Measurements from ENCODE around the gene TCHHL1. TPM values are rescaled to one million over a fixed set of nuclear protein-coding genes. Genes with fewer than 3 reads are reported as not detected.

Gene TCHHL1
- total and polyA plus RNA-seq, 9 of the 15 experiments (the other 6 are each of a cell fraction or from before 2014, with no cell fraction given) = not detected

GRCh38 chr1:152036267-152037216 is 52.3 kb downstream of the TCHHL1 start, which contains the start of gene S100A11 (continued):
- TF ChIP-seq MAZ (CRISPR knock-in tag; conservative IDR thresholded peaks at IDR 0.05 in 1 of 2, IDR thresholded peaks at IDR 0.05 in 1 of 2) = peak; percentile 38 to 79; a peak in 3 of 4 replicates
- no peak for TF ChIP-seq KAT2B (IDR thresholded peaks at IDR 0.05; ENCODE audit: low read depth, low read length)
- TF ChIP-seq ZNF175 (CRISPR knock-in tag; IDR thresholded peaks at IDR 0.05; ENCODE audit: low read depth) = 0 out of 2 replicates have a peak, but pooled peaks have one; percentile 15
- peak; percentile 86 for TF ChIP-seq TBP (optimal IDR thresholded peaks at IDR 0.05; ENCODE audit: low read depth, low read length)
- peak; percentile 64 for TF ChIP-seq TAF9B (IDR thresholded peaks at IDR 0.05; ENCODE audit: partially characterized antibody)
- peak; percentile 71 for TF ChIP-seq CXXC5 (CRISPR knock-in tag; IDR thresholded peaks at IDR 0.05)
- TF ChIP-seq E2F6 (IDR thresholded peaks at IDR 0.05; ENCODE audit: borderline replicate concordance in 1 of 2, extremely low read depth in 1 of 2, insufficient read depth in 1 of 2, insufficient read length in 1 of 2, low read depth in 1 of 2, low read length in 1 of 2, poor library complexity in 1 of 2, severe bottlenecking in 1 of 2) = peak in 1 of 2 experiments; percentile 50
- TF ChIP-seq VEZF1 (CRISPR knock-in tag; IDR thresholded peaks at IDR 0.05) = peak; percentile 96
- no peak for TF ChIP-seq PRPF4 (IDR thresholded peaks at IDR 0.05; ENCODE audit: insufficient read depth, low read depth, low read length, poor library complexity, severe bottlenecking)
- 0 out of 2 replicates have a peak, but pooled peaks have one; percentile 23 for TF ChIP-seq XRCC5 (IDR thresholded peaks at IDR 0.05; ENCODE audit: low read depth, low read length)
- TF ChIP-seq CEBPG (CRISPR knock-in tag; IDR thresholded peaks at IDR 0.05) = no peak
- peak in 1 of 2 experiments; percentile 33; a peak in 1 of 4 replicates for TF ChIP-seq CEBPG (tag; conservative IDR thresholded peaks at IDR 0.05 in 1 of 2, IDR thresholded peaks at IDR 0.05 in 1 of 2)
- no peak for TF ChIP-seq MCM3 (IDR thresholded peaks at IDR 0.05)
- no peak for TF ChIP-seq DMBX1 (CRISPR knock-in tag; IDR thresholded peaks at IDR 0.05; ENCODE audit: borderline replicate concordance)
- TF ChIP-seq RBFOX2 (IDR thresholded peaks at IDR 0.05; ENCODE audit: low read depth, low read length) = peak; percentile 97
- peak; percentile 36 for TF ChIP-seq PRDM10 (IDR thresholded peaks at IDR 0.05; ENCODE audit: partially characterized antibody)
- TF ChIP-seq MNT (conservative IDR thresholded peaks at IDR 0.05) = peak; percentile 57 to 73; a peak in 3 of 4 replicates
